GM21723 (cell line): Measurements from ENCODE around the gene UHMK1.
"Not testable (repeated sequence)": the region's sequence is repeated elsewhere in the genome, so short reads cannot be mapped to it uniquely, and the experiment has no call there.

Source experiments
- ATAC-seq: cut with Tn5 transposase; IDR thresholded peaks from one replicate; pipeline ENCODE4 v1.9.1; 2021; ENCODE audit warnings: mild to moderate bottlenecking, moderate library complexity; ENCODE audit not compliant: unreplicated experiment

Gene UHMK1

GRCh38 chr1:162564762-162565218 lies 67.2 kb downstream of the UHMK1 start:
- no peak for ATAC-seq

GRCh38 chr1:162565460-162565859 lies 67.8 kb downstream of the UHMK1 start:
- no peak for ATAC-seq

GRCh38 chr1:162566870-162567269 lies 69.3 kb downstream of the UHMK1 start:
- no peak for ATAC-seq

DNA sequence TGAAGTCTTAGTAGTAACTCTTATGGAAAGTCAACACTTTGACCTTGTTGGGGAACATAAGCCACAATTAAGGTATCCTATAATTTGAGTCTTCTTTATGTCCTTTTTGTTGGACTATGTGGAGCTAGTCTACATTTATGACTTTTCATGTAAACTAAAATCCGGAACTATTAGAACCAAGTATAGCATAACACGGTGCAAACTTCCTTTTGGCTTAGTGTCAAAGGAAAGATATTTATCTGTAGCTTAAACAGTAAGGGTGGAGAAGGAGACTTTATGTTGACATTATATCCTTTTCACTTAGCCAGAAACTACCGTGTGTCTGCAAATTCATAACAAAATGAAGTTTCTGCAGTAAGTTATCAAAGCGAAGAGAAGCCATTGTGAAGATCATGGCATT lies 71.2 kb downstream of the UHMK1 start:
- no peak for ATAC-seq

DNA sequence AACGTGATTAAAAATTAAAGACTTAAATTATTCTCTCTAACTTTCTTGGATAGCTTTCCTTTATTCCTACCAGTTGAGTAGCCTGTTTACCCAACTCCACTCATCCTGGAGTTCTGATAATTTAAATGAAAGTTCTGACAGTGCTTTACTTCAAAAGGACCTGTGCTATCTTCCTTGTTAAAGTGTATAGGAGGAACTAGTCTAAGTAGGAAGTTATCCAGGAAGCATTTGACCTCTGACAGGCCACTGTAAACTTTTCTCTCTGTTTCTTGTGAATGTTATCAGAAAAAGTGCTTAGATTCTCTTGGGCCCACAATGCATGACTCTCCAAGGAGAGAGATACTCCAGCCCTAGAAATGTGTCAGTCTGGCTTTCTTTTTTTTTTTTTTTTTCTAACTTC lies 73.1 kb downstream of the UHMK1 start:
- no peak for ATAC-seq

DNA sequence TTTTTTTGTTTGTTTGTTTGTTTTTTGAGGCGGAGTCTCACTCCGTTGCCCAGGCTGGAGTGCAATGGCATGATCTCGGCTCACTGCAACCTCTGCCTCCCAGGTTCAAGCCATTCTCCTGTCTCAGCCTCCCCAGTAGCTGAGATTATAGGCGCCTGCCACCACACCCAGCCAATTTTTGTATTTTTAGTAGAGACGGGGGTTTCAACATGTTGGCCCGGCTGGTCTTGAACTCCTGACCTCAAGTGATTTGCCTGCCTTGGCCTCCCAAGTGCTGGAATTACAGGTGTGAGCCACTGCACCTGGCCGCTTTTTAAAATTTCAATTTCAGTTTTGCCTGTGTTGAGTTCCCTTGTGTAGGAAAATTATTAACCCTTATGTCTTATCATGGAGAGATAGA lies 73.5 kb downstream of the UHMK1 start:
- ATAC-seq = not testable (repeated sequence)

- no peak for ATAC-seq
These were observed 74.1 kb downstream of the UHMK1 start for GRCh38 chr1:162571696-162572095.

- ATAC-seq = no peak
These were observed 75.5 kb downstream of the UHMK1 start for GRCh38 chr1:162573136-162573535.

- ATAC-seq = no peak
These were observed 80.6 kb downstream of the UHMK1 start for GRCh38 chr1:162578071-162578700.

DNA sequence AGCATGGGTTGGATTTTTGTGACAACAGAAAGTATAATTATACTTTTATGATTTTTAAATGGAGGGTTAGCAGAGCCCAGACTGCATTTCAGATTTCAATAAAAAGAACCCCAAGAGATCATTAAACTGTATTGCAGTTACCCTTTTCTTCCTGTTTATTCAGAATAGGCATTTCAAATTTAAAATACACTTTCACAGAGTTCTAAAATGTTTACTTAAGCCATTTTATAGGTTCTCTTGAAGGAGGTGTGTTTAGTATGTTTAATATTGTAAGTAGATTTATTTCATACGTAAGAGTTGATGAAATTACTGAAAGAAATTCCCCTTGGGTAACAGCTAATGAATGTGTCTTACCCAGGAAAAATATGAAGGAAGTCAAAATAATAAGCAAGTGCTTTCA lies 81.3 kb downstream of the UHMK1 start:
- ATAC-seq = no peak
